MM.1S (cell line): ENCODE results near the gene SEPTIN7.

Experiments
- DNase-seq: peaks from one replicate; pipeline ENCODE4 v3.0.0-alpha.2; 2015
- H2AFZ ChIP-seq: fragments of 300-600 bp; sonication (generic); 2 replicates; pipeline ENCODE4 v1.6.0; 2016; ENCODE audit warnings: antibody characterized with exemption, low read length
- H3F3A ChIP-seq: fragments of 300-600 bp; sonication (generic); 2 replicates; pipeline ENCODE4 v1.6.1; 2016; ENCODE audit warnings: mild to moderate bottlenecking, antibody characterized with exemption, low read length, moderate library complexity, mixed read lengths; ENCODE audit not compliant: insufficient read depth
- H3K27ac ChIP-seq: fragments of 300-600 bp; sonication (generic); 2 replicates; pipeline ENCODE4 v1.5.1; 2016; ENCODE audit warnings: mild to moderate bottlenecking, low read length
- H3K27me3 ChIP-seq: fragments of 300-600 bp; sonication (generic); replicated peaks from 2 replicates; pipeline ENCODE4 v1.6.0; 2016; ENCODE audit warnings: low read length; ENCODE audit not compliant: insufficient read depth
- H3K36me3 ChIP-seq: fragments of 300-600 bp; sonication (generic); replicated peaks from 2 replicates; pipeline ENCODE4 v1.6.1; 2016; ENCODE audit warnings: mild to moderate bottlenecking, low read length, mixed read lengths; ENCODE audit not compliant: insufficient read depth
- H3K4me1 ChIP-seq: fragments of 300-600 bp; sonication (generic); 2 replicates; pipeline ENCODE4 v1.6.1; 2016; ENCODE audit warnings: low read length, mixed read lengths
- H3K4me2 ChIP-seq: fragments of 300-600 bp; sonication (generic); 2 replicates; pipeline ENCODE4 v1.6.0; 2016; ENCODE audit warnings: low read depth, low read length
- H3K4me3 ChIP-seq: fragments of 300-600 bp; sonication (generic); 2 replicates; pipeline ENCODE4 v1.5.1; 2016; ENCODE audit warnings: low read length, mixed read lengths
- H3K79me2 ChIP-seq: fragments of 300-600 bp; sonication (generic); 2 replicates; pipeline ENCODE4 v1.6.1; 2016; ENCODE audit warnings: mixed run types, low read length, mixed read lengths
- H3K9ac ChIP-seq: fragments of 300-600 bp; sonication (generic); 2 replicates; pipeline ENCODE4 v1.6.1; 2016; ENCODE audit warnings: low read length, mixed read lengths
- H3K9me2 ChIP-seq: fragments of 300-600 bp; sonication (generic); replicated peaks from 2 replicates; pipeline ENCODE4 v1.6.1; 2016; ENCODE audit warnings: mild to moderate bottlenecking, low read length, mixed read lengths; ENCODE audit not compliant: insufficient read depth
- H3K9me3 ChIP-seq: fragments of 300-600 bp; sonication (generic); replicated peaks from 2 replicates; pipeline ENCODE4 v1.6.1; 2016; ENCODE audit warnings: mild to moderate bottlenecking, low read length, mixed read lengths; ENCODE audit not compliant: insufficient read depth
- H4K20me1 ChIP-seq: fragments of 300-600 bp; sonication (generic); 2 replicates; pipeline ENCODE4 v1.6.1; 2016; ENCODE audit warnings: mild to moderate bottlenecking, low read length, moderate library complexity, mixed read lengths; ENCODE audit not compliant: insufficient read depth
- CTCF ChIP-seq: fragments of 300-600 bp; sonication (generic); IDR thresholded peaks from 2 replicates; pipeline ENCODE4 v1.5.1; 2016; ENCODE audit warnings: antibody characterized with exemption, low read length, mixed read lengths
- EZH2 ChIP-seq: fragments of 300-600 bp; sonication (generic); optimal IDR thresholded peaks from 2 replicates; pipeline ENCODE3; 2017; ENCODE audit warnings: low read depth, mild to moderate bottlenecking, antibody characterized with exemption, low read length, mixed read lengths
- EZH2phosphoT487 ChIP-seq: fragments of 300-600 bp; sonication (generic); IDR thresholded peaks from 2 replicates; pipeline ENCODE4 v1.6.1; 2018; ENCODE audit warnings: antibody characterized with exemption, low read length

Gene SEPTIN7

GRCh38 chr7:35819954-35820703, 19.3 kb downstream of the SEPTIN7 start:
- H3K9me2 ChIP-seq = no peaks in the 10 kb centered on the region
- H2AFZ ChIP-seq = no peak overlapping the region
- peaks cover 17% of the 10 kb centered on the region for H3K4me1 ChIP-seq
- no peak overlapping the region for H3K4me3 ChIP-seq
- H3F3A ChIP-seq = no peaks in the 10 kb centered on the region; the same call in 1 of the 2 replicates
- H4K20me1 ChIP-seq = peaks cover 77% of the 10 kb centered on the region
- TF ChIP-seq EZH2phosphoT487 = no peak
- H3K27ac ChIP-seq = no peak overlapping the region
- H3K36me3 ChIP-seq = no peaks in the 10 kb centered on the region
- DNase-seq = no peak
- no peak overlapping the region for H3K9ac ChIP-seq
- H3K4me2 ChIP-seq = no peak overlapping the region
- H3K9me3 ChIP-seq = no peaks in the 10 kb centered on the region
- H3K79me2 ChIP-seq = peaks cover 100% of the 10 kb centered on the region
- H3K27me3 ChIP-seq = no peaks in the 10 kb centered on the region

GRCh38 chr7:35820858-35821257, 20.0 kb downstream of the SEPTIN7 start:
- no peaks in the 10 kb centered on the region for H3K36me3 ChIP-seq
- H3K4me3 ChIP-seq = no peak overlapping the region
- peaks cover 77% of the 10 kb centered on the region for H4K20me1 ChIP-seq
- no peak overlapping the region for H2AFZ ChIP-seq
- no peak overlapping the region for H3K4me2 ChIP-seq
- no peak overlapping the region for H3K27ac ChIP-seq
- H3K27me3 ChIP-seq = no peaks in the 10 kb centered on the region
- no peaks in the 10 kb centered on the region for H3K9me3 ChIP-seq
- DNase-seq = no peak
- peaks cover 100% of the 10 kb centered on the region for H3K79me2 ChIP-seq
- peaks cover 17% of the 10 kb centered on the region for H3K4me1 ChIP-seq
- H3K9me2 ChIP-seq = no peaks in the 10 kb centered on the region
- no peak overlapping the region for H3K9ac ChIP-seq
- no peaks in the 10 kb centered on the region; the same call in 1 of the 2 replicates for H3F3A ChIP-seq
- TF ChIP-seq CTCF (no peak), EZH2 (no peak), EZH2phosphoT487 (no peak)

- Histone ChIP-seq H3K9ac (no peak overlapping the region), H3K4me1 (peaks cover 14% of the 10 kb centered on the region), H3K27ac (no peak overlapping the region), H3K4me2 (no peak overlapping the region), H3K9me3 (no peaks in the 10 kb centered on the region), H3K4me3 (no peak overlapping the region), H4K20me1 (peaks cover 67% of the 10 kb centered on the region), H2AFZ (no peak overlapping the region), H3K79me2 (peaks cover 99% of the 10 kb centered on the region), H3K36me3 (no peaks in the 10 kb centered on the region), H3K27me3 (no peaks in the 10 kb centered on the region), H3F3A (no peaks in the 10 kb centered on the region; the same call in 1 of the 2 replicates), H3K9me2 (no peaks in the 10 kb centered on the region)
- DNase-seq = no peak
- no peak for TF ChIP-seq EZH2phosphoT487
- no peak for TF ChIP-seq CTCF
- no peak for TF ChIP-seq EZH2
Observed at GRCh38 chr7:35823440-35823839, 22.6 kb downstream of the SEPTIN7 start.

- Histone ChIP-seq H4K20me1 (peaks cover 55% of the 10 kb centered on the region), H3K27me3 (no peaks in the 10 kb centered on the region), H3K4me2 (no peak overlapping the region), H3K9ac (no peak overlapping the region), H2AFZ (no peak overlapping the region), H3K36me3 (no peaks in the 10 kb centered on the region), H3K9me3 (no peaks in the 10 kb centered on the region), H3K4me3 (no peak overlapping the region), H3K9me2 (no peaks in the 10 kb centered on the region), H3K27ac (no peak overlapping the region), H3F3A (no peaks in the 10 kb centered on the region), H3K4me1 (no peaks in the 10 kb centered on the region), H3K79me2 (peaks cover 99% of the 10 kb centered on the region)
- TF ChIP-seq CTCF = no peak
- no peak for TF ChIP-seq EZH2
- DNase-seq = no peak
Observed at GRCh38 chr7:35825974-35826373, 25.1 kb downstream of the SEPTIN7 start.
